ENCODE results near the gene EHBP1.

DNA sequence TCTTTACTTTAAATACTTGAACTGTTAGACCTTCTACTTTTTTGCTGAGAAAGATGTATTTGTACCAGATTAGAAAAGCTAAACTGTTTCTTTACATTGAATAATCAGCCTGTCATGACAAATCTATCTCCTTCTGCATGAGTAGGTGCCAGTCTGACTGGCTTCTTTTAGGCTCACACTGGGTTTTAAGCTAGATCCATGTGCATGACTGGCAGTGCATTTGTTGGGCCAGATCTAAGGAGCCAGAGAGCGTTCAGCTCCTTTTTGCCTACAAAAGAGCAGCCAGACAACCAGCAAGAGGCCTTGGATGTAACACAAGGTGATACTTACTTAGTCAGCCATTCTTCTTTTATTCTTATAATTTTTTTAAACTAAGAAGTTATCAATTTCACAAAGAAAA is 263.2 kb downstream of the EHBP1 start:
- TF ChIP-seq, protein P1, sequence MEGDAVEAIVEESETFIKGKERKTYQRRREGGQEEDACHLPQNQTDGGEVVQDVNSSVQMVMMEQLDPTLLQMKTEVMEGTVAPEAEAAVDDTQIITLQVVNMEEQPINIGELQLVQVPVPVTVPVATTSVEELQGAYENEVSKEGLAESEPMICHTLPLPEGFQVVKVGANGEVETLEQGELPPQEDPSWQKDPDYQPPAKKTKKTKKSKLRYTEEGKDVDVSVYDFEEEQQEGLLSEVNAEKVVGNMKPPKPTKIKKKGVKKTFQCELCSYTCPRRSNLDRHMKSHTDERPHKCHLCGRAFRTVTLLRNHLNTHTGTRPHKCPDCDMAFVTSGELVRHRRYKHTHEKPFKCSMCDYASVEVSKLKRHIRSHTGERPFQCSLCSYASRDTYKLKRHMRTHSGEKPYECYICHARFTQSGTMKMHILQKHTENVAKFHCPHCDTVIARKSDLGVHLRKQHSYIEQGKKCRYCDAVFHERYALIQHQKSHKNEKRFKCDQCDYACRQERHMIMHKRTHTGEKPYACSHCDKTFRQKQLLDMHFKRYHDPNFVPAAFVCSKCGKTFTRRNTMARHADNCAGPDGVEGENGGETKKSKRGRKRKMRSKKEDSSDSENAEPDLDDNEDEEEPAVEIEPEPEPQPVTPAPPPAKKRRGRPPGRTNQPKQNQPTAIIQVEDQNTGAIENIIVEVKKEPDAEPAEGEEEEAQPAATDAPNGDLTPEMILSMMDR (tag by site-specific recombination; IDR thresholded peaks at IDR 0.05), result no peak
- no peak for TF ChIP-seq IKZF3 (tag by site-specific recombination; IDR thresholded peaks at IDR 0.05)
- no peak for TF ChIP-seq ZNF10 (tag by site-specific recombination; IDR thresholded peaks at IDR 0.05)
- TF ChIP-seq TCF7L2 (IDR thresholded peaks at IDR 0.05; ENCODE audit: borderline replicate concordance, low read depth, low read length), result no peak
- TF ChIP-seq, protein P2, sequence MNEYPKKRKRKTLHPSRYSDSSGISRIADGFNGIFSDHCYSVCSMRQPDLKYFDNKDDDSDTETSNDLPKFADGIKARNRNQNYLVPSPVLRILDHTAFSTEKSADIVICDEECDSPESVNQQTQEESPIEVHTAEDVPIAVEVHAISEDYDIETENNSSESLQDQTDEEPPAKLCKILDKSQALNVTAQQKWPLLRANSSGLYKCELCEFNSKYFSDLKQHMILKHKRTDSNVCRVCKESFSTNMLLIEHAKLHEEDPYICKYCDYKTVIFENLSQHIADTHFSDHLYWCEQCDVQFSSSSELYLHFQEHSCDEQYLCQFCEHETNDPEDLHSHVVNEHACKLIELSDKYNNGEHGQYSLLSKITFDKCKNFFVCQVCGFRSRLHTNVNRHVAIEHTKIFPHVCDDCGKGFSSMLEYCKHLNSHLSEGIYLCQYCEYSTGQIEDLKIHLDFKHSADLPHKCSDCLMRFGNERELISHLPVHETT (tag by site-specific recombination; IDR thresholded peaks at IDR 0.05), result no peak
- TF ChIP-seq, protein P3, sequence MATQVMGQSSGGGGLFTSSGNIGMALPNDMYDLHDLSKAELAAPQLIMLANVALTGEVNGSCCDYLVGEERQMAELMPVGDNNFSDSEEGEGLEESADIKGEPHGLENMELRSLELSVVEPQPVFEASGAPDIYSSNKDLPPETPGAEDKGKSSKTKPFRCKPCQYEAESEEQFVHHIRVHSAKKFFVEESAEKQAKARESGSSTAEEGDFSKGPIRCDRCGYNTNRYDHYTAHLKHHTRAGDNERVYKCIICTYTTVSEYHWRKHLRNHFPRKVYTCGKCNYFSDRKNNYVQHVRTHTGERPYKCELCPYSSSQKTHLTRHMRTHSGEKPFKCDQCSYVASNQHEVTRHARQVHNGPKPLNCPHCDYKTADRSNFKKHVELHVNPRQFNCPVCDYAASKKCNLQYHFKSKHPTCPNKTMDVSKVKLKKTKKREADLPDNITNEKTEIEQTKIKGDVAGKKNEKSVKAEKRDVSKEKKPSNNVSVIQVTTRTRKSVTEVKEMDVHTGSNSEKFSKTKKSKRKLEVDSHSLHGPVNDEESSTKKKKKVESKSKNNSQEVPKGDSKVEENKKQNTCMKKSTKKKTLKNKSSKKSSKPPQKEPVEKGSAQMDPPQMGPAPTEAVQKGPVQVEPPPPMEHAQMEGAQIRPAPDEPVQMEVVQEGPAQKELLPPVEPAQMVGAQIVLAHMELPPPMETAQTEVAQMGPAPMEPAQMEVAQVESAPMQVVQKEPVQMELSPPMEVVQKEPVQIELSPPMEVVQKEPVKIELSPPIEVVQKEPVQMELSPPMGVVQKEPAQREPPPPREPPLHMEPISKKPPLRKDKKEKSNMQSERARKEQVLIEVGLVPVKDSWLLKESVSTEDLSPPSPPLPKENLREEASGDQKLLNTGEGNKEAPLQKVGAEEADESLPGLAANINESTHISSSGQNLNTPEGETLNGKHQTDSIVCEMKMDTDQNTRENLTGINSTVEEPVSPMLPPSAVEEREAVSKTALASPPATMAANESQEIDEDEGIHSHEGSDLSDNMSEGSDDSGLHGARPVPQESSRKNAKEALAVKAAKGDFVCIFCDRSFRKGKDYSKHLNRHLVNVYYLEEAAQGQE (tag by site-specific recombination; IDR thresholded peaks at IDR 0.05), result no peak
- TF ChIP-seq ZNF274 (IDR thresholded peaks at IDR 0.05; ENCODE audit: low read length), result no peak
- no peak for TF ChIP-seq ZNF274 (tag by site-specific recombination; IDR thresholded peaks at IDR 0.05; ENCODE audit: borderline replicate concordance)
- no peak for TF ChIP-seq SCRT2 (tag by site-specific recombination; IDR thresholded peaks at IDR 0.05)
- no peak for TF ChIP-seq ZNF701 (tag by site-specific recombination; IDR thresholded peaks at IDR 0.05)
- no peak for TF ChIP-seq ZNF792 (tag by site-specific recombination; IDR thresholded peaks at IDR 0.05)
- TF ChIP-seq ZNF596 (tag by site-specific recombination; IDR thresholded peaks at IDR 0.05), result no peak
- no peak for TF ChIP-seq GLI4 (tag by site-specific recombination; IDR thresholded peaks at IDR 0.05)
- TF ChIP-seq ZNF571 (tag by site-specific recombination; IDR thresholded peaks at IDR 0.05), result no peak
- TF ChIP-seq, protein P4, sequence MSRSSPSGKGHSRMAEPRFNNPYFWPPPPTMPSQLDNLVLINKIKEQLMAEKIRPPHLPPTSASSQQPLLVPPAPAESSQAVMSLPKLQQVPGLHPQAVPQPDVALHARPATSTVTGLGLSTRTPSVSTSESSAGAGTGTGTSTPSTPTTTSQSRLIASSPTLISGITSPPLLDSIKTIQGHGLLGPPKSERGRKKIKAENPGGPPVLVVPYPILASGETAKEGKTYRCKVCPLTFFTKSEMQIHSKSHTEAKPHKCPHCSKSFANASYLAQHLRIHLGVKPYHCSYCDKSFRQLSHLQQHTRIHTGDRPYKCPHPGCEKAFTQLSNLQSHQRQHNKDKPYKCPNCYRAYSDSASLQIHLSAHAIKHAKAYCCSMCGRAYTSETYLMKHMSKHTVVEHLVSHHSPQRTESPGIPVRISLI (tag by site-specific recombination; IDR thresholded peaks at IDR 0.05), result no peak
